MM.1S (cell line): Measurements from ENCODE around the gene IP6K1.

Experiments used
- DNase-seq: peaks from one replicate; pipeline ENCODE4 v3.0.0-alpha.2; 2015
- H2AFZ ChIP-seq: fragments of 300-600 bp; sonication (generic); 2 replicates; pipeline ENCODE4 v1.6.0; 2016; ENCODE audit warnings: antibody characterized with exemption, low read length
- H3F3A ChIP-seq: fragments of 300-600 bp; sonication (generic); 2 replicates; pipeline ENCODE4 v1.6.1; 2016; ENCODE audit warnings: mild to moderate bottlenecking, antibody characterized with exemption, low read length, moderate library complexity, mixed read lengths; ENCODE audit not compliant: insufficient read depth
- H3K27ac ChIP-seq: fragments of 300-600 bp; sonication (generic); 2 replicates; pipeline ENCODE4 v1.5.1; 2016; ENCODE audit warnings: mild to moderate bottlenecking, low read length
- H3K27me3 ChIP-seq: fragments of 300-600 bp; sonication (generic); replicated peaks from 2 replicates; pipeline ENCODE4 v1.6.0; 2016; ENCODE audit warnings: low read length; ENCODE audit not compliant: insufficient read depth
- H3K36me3 ChIP-seq: fragments of 300-600 bp; sonication (generic); replicated peaks from 2 replicates; pipeline ENCODE4 v1.6.1; 2016; ENCODE audit warnings: mild to moderate bottlenecking, low read length, mixed read lengths; ENCODE audit not compliant: insufficient read depth
- H3K4me1 ChIP-seq: fragments of 300-600 bp; sonication (generic); 2 replicates; pipeline ENCODE4 v1.6.1; 2016; ENCODE audit warnings: low read length, mixed read lengths
- H3K4me2 ChIP-seq: fragments of 300-600 bp; sonication (generic); 2 replicates; pipeline ENCODE4 v1.6.0; 2016; ENCODE audit warnings: low read depth, low read length
- H3K4me3 ChIP-seq: fragments of 300-600 bp; sonication (generic); 2 replicates; pipeline ENCODE4 v1.5.1; 2016; ENCODE audit warnings: low read length, mixed read lengths
- H3K79me2 ChIP-seq: fragments of 300-600 bp; sonication (generic); 2 replicates; pipeline ENCODE4 v1.6.1; 2016; ENCODE audit warnings: mixed run types, low read length, mixed read lengths
- H3K9ac ChIP-seq: fragments of 300-600 bp; sonication (generic); 2 replicates; pipeline ENCODE4 v1.6.1; 2016; ENCODE audit warnings: low read length, mixed read lengths
- H3K9me2 ChIP-seq: fragments of 300-600 bp; sonication (generic); replicated peaks from 2 replicates; pipeline ENCODE4 v1.6.1; 2016; ENCODE audit warnings: mild to moderate bottlenecking, low read length, mixed read lengths; ENCODE audit not compliant: insufficient read depth
- H3K9me3 ChIP-seq: fragments of 300-600 bp; sonication (generic); replicated peaks from 2 replicates; pipeline ENCODE4 v1.6.1; 2016; ENCODE audit warnings: mild to moderate bottlenecking, low read length, mixed read lengths; ENCODE audit not compliant: insufficient read depth
- H4K20me1 ChIP-seq: fragments of 300-600 bp; sonication (generic); 2 replicates; pipeline ENCODE4 v1.6.1; 2016; ENCODE audit warnings: mild to moderate bottlenecking, low read length, moderate library complexity, mixed read lengths; ENCODE audit not compliant: insufficient read depth
- CTCF ChIP-seq: fragments of 300-600 bp; sonication (generic); IDR thresholded peaks from 2 replicates; pipeline ENCODE4 v1.5.1; 2016; ENCODE audit warnings: antibody characterized with exemption, low read length, mixed read lengths
- EZH2 ChIP-seq: fragments of 300-600 bp; sonication (generic); optimal IDR thresholded peaks from 2 replicates; pipeline ENCODE3; 2017; ENCODE audit warnings: low read depth, mild to moderate bottlenecking, antibody characterized with exemption, low read length, mixed read lengths
- EZH2phosphoT487 ChIP-seq: fragments of 300-600 bp; sonication (generic); IDR thresholded peaks from 2 replicates; pipeline ENCODE4 v1.6.1; 2018; ENCODE audit warnings: antibody characterized with exemption, low read length

Gene IP6K1

DNA sequence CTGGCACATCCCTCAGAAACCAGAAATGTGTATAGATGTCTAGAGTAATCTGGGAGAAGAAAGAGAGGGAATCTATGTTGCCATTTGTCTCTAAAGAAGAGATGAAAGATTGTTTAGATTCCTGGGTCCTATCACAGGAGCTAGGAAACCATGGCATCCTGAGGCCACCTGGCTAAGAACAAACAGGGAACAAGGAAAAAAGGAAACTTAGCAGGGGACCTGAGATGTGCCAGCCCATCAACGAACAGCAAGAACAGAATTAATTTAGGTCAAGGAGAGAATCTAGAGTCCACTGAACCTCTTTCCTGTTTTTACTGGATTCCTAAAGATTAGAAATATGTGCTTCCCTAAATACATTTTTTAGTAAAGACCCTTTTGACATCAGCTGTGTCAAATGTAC is 30.3 kb downstream of the IP6K1 start:
- Histone ChIP-seq H3K36me3 (no peaks in the 10 kb centered on the region; the same call in 1 of the 2 replicates), H3K9me2 (no peaks in the 10 kb centered on the region), H3F3A (no peaks in the 10 kb centered on the region), H3K4me1 (no peaks in the 10 kb centered on the region), H3K79me2 (peaks cover 81% of the 10 kb centered on the region), H3K27me3 (no peaks in the 10 kb centered on the region), H3K4me2 (no peak overlapping the region), H2AFZ (no peak overlapping the region), H3K27ac (no peak overlapping the region), H3K9me3 (no peaks in the 10 kb centered on the region), H3K9ac (no peak overlapping the region), H3K4me3 (no peak overlapping the region), H4K20me1 (peaks cover 16% of the 10 kb centered on the region; the same call in 1 of the 2 replicates)
- DNase-seq, result no peak
- no peak for TF ChIP-seq EZH2
- TF ChIP-seq CTCF, result no peak
- TF ChIP-seq EZH2phosphoT487, result no peak

- H3K4me1 ChIP-seq, result no peaks in the 10 kb centered on the region
- peaks cover 10% of the 10 kb centered on the region; the same call in 1 of the 2 replicates for H4K20me1 ChIP-seq
- no peak overlapping the region for H2AFZ ChIP-seq
- H3K4me2 ChIP-seq, result no peak overlapping the region
- no peaks in the 10 kb centered on the region for H3K9me2 ChIP-seq
- H3F3A ChIP-seq, result no peaks in the 10 kb centered on the region
- no peak overlapping the region for H3K27ac ChIP-seq
- H3K9me3 ChIP-seq, result no peaks in the 10 kb centered on the region
- TF ChIP-seq CTCF (no peak), EZH2phosphoT487 (no peak), EZH2 (no peak)
- no peak for DNase-seq
- H3K4me3 ChIP-seq, result no peak overlapping the region
- no peaks in the 10 kb centered on the region for H3K36me3 ChIP-seq
- no peak overlapping the region for H3K9ac ChIP-seq
- H3K27me3 ChIP-seq, result no peaks in the 10 kb centered on the region
- peaks cover 78% of the 10 kb centered on the region for H3K79me2 ChIP-seq
Observed at GRCh38 chr3:49754536-49754935, 31.8 kb downstream of the IP6K1 start.

- H3K36me3 ChIP-seq, result no peaks in the 10 kb centered on the region
- no peaks in the 10 kb centered on the region for H3K9me3 ChIP-seq
- no peak overlapping the region for H3K4me2 ChIP-seq
- no peaks in the 10 kb centered on the region for H3K27me3 ChIP-seq
- H3F3A ChIP-seq, result no peaks in the 10 kb centered on the region
- no peak for TF ChIP-seq CTCF
- TF ChIP-seq EZH2phosphoT487, result no peak
- TF ChIP-seq EZH2, result no peak
- H2AFZ ChIP-seq, result no peak overlapping the region
- no peaks in the 10 kb centered on the region for H3K9me2 ChIP-seq
- H3K9ac ChIP-seq, result no peak overlapping the region
- H3K79me2 ChIP-seq, result peaks cover 58% of the 10 kb centered on the region
- H3K27ac ChIP-seq, result no peak overlapping the region
- 0 out of 2 replicates have a peak, but pooled peaks cover 7% of the 10 kb centered on the region for H4K20me1 ChIP-seq
- H3K4me3 ChIP-seq, result no peak overlapping the region
- no peaks in the 10 kb centered on the region for H3K4me1 ChIP-seq
- no peak for DNase-seq
Observed at GRCh38 chr3:49751501-49751900, 34.8 kb downstream of the IP6K1 start.
